GM21717 (cell line): Measurements from ENCODE around the gene PLXNC1.

Source experiments
- ATAC-seq: cut with Tn5 transposase; IDR thresholded peaks from one replicate; pipeline ENCODE4 v1.9.1; 2021; ENCODE audit warnings: mild to moderate bottlenecking, moderate library complexity; ENCODE audit not compliant: unreplicated experiment

The PLXNC1 gene

DNA sequence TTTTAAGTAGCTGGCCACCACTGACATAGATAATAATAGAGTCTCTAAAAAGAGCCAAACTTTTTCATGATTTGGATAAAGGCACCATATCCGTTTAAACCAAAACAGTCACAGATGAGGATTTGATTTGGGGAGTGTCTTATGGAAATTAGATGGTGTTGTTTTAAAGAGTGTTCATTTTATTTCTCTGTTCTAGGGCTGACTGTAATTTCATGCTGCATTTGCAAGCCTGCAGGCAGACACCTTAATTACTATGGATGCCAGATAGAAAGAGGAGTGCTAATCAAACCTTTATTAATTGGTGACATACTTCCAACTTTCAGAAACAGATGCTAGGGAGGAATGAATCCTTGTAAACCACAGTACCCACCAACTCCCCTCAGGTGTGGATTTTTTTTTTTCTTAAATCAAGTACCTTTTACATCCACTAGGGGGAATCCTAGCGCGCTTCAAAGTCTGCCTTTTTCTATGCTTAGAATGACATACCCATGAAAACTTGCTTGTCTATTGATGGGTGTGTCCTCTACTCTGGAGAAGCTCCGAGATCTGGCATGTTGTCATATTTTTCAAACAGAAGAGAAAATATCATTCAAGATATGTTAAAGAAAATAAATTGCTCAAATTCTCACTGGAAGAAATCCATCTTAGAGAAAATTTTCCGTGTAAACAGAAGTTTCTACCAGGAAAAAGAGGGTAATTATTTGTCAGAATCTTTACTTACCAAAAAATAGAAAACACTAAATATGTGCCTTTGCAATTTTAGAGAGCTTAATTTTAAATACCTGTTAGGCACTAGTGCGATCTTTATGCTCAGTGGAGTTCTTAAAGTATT is 14.2 kb upstream of the PLXNC1 start:
- peak; percentile 67 for ATAC-seq

DNA sequence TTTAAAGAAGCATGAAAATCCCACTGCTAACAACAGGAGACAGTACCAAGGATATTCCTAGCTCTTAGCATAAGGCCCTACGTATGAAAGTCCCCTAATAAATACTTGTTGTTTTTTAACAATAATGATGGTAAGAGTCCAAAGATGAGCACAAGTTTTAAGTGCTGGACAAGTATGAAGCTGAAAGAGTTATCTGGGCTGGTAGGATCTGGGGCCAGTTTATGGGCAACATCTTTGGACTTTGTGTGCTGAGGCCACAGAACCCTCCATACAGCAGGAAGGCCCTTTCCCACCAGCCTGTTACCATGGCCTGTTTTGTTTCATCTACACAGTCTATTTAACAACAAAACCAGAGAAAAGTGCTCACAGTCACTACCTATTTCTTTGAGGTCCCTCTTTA is 12.5 kb upstream of the PLXNC1 start:
- ATAC-seq, result no peak

DNA sequence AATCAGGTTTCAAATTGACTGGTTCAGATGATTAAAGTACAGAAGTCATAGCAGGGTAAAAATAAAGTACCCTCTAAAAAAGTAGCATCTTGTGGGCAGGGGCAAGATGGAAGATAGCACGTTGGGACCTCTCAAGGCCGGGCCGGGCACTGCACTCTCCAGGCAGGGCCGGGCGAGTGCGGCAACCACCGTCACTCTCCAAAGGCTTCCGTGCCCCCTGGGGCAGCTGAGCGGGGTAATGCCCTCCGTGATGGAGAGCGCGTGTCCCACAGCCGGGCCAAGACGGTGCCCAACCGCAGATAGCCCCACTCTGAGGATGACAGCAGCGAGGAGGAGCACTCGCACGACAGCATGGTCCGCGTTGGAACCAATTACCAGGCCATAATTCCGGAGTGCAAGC is 8.6 kb upstream of the PLXNC1 start:
- no peak for ATAC-seq

DNA sequence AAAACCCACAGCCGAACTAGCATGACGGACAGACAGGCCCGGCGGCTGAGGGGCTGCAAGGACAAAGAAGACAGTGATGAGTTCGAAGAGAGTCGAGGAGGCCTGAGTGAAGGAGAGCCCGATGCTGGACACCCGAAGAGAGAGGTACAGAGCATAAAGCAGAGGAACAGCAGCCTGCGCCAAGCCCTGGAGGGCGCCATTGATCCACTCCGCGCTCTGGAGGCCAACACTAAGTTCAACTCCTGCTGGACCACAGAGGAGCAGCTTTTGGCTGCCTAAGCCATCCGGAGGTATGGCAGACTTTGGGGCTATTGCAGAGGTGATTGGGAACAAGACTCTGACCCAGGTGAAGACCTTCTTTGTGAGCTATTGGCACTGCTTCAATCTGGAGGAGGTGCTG is 7.8 kb upstream of the PLXNC1 start:
- ATAC-seq, result no peak

DNA sequence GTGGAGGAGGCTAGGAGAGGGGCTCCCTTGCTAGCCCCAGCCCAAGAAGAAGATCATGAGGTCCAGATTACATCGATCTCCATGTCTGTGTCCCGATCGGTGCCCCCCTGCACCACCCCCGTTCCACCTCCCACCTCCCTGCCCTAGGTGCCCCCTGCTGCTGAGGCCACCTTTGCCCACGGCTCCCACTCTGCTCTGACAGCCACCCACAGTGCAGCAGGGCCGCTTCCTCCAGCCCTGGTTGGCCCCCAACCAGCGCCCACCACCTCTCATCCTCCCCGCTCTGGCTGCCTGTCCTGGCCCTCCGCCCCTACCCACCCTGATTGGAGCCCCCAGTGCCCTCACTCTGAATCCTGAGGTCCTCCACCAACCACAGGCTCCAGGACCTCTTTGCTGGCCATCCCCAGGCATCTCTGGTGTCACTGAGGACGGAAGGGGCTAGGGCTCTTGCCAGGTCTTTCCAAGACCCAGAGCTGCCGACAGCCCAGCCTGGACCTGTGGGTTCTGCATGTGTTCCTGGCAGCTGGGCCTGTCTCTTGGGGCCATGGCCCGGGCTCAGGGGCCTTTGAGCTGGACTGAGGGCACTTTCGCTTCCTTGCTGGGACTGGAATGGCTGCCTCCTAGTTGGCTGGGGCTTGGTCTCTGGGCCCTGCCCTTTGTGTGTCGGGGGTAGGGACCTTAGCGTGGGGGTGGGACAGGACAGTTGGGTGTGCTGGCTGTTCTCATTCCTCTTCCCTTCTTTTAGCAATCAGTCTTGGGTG is 7.2 kb upstream of the PLXNC1 start:
- no peak for ATAC-seq

DNA sequence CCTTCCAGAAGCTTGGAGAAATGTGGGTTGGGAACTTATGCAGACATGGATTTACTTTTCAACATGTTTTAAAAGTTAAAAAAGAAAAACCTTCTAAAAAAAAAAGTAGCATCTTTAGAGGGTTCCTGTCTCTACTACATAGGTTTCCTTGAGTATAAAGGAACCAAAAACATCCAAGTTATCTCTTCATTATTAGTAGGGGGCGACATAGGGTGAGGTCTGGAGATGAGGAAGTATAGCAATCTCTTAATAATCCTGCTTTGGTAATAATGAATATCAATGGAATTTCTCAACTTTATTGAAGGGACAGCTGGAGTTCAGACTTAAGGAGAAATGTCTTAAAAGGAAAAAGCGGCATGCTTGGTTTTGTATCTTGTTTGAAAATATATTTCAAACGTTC is 6.5 kb upstream of the PLXNC1 start:
- ATAC-seq, result no peak

DNA sequence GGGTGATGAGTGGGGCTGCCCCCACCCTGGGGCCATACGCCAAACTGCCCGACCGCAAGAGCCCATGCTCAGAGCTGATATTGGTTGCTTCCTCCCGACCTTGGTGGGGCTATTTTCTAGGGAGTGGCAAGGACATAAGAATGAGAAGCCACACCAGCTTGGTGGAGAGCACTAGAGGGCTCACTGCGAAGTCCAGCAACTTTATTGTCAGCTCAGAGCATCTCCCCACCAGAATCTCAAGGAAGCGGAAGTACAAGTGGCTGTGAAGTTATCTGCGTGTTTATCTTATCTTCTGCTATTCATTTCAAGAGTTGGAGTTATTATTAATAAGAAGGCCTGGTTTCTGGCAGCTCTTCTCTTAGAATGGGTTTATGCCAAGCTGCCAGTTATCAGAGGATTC is 4.9 kb upstream of the PLXNC1 start:
- no peak for ATAC-seq

DNA sequence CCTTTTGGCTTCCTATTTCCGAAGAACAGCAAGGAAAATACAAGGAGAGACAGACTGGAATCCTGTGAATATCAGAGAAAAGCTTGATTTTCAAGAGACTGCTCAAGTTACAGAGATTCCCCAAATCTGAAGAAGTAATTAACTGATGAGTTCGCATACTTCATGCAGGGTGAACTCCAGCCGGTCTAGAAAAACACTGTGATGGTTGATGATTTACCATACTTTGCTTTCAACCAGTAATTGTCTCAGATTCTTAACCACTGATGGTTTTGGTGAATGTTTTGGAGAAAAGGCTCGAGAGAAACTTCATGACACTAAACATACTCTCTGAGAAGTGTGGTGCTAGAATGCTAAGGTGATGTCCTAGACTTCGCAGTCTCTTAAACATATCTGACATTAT is 4.4 kb upstream of the PLXNC1 start:
- ATAC-seq, result no peak

DNA sequence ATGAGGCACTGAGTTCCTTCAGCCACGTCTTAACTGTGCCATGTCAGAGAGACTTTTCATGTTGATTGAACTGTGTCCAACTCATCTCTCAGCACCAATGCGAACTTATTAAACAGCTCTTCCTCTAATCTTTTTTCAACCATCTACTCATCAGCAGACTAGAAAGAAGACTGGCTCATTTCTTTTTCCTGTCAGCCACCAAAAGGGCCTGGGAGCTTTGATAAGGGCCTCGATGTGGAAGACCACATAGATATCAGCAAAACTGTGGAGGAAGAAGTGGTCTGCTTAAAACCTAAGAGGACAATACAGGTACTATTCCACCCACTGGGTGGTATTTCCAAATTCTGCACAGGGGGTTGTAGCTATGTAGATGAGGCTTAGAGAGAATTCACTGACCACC is 3.6 kb upstream of the PLXNC1 start:
- ATAC-seq, result no peak

DNA sequence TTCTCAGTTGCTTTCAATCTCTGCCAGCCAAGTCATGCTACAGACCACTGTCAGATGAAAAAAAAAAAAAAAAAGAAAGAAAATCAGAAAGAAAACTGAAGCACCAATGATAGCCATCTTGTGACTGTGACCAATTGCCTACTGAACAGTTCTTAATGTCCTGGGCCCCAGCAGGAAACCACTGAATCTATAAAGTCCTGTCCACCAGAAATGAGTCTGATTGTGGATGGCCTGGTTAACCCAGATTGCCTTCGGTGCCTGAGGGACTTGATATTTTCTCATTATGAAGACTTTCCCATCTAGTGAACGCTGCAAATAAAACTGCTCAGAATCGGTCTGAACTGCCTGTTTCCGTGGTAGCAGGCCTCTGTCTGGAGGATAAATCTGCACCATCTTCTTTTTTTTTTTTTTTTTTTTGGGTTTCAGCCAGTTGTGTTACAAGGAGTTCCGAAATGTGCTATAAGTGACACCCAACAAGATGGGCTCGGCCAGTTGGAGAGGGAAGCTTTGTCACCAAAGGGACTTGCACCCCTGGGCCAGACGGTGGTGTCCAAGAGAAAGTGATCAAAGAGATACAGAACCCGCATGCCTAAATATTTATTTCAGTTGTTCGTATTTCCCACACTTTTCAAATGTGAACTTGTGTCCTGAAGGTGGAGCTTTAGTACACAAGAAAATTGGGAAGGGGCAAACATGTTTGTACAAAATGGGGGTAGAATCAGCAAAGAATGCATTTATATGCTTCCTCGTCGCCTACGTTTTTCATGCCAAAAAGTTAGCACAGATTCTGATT is 3.0 kb upstream of the PLXNC1 start:
- no peak for ATAC-seq

DNA sequence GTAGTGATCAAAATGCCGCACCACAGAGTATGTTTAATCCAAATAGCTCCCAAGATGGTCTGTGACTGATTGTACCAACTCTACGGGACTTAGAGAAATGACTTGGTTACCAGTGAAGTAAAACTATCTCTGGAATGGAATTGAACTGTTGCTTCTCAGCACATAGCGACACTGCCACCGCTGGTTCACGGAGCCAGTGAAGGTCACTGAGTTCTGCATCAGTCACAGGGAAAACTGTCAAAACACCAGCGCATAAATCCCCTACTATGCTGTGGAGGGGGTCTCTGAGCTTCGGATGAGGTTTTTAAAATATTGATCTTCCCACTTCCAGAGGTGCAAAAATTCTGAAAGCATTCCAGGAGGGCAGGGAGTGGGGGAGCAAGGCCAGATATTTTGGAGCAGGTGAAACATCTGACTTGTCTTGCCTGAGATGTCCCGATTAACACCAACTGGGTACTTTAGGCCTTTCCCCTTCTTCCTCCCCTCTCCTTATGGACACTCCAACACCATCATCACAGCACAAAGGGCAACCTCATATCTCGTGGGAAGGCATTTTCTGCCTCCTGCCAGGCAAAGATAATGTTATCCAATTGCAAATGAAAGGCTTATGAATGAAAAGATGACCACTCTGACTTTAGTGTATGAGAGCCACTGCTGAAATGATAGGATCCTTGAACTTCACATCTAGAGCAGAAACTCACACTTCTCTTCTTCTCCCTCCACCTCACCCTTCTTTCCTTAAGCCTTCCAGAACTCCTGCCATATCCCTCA is 2.0 kb upstream of the PLXNC1 start:
- ATAC-seq, result no peak

DNA sequence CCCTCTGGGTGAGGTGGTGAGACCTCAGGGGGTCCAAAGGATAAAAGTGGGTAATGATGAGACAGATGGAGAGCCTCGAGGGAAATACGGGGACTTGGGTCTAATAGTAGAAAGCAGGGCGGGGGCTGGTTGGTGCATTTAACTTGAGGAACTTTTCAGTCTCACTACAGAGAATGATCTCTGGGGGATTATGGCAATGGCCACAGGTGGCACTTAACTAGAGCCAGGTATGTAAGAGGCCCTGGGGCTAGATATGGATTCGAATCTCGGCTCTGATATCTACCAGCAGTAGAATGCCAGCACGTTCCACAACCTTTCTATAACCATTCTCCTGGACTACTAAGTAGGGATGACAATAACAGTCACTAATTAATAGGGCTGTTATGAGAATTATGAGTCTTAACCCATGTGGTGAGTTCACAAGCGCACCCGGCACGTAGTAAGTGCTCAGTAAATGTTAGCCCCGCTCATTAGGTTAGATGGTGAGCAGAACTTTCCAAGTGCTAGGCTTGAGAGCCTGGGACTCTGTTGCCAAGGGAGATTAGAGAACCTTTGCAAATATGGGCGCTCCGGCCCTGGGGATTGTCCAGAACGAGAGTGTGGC is 888 bp upstream of the PLXNC1 start:
- ATAC-seq, result no peak

DNA sequence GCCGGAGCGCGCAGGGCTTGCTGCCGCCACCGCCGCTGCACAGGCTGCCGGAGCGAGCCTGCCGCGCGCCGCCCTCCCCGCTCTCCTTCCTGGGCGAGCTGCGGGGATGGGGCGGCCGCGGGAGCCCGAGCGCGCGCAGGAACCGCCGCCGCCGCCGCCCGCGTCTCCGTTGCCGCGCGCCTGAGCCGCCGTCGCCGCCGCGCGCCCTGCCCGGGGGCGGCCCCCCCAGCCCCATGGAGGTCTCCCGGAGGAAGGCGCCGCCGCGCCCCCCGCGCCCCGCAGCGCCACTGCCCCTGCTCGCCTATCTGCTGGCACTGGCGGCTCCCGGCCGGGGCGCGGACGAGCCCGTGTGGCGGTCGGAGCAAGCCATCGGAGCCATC is 352 bp downstream of the PLXNC1 start:
- no peak for ATAC-seq

DNA sequence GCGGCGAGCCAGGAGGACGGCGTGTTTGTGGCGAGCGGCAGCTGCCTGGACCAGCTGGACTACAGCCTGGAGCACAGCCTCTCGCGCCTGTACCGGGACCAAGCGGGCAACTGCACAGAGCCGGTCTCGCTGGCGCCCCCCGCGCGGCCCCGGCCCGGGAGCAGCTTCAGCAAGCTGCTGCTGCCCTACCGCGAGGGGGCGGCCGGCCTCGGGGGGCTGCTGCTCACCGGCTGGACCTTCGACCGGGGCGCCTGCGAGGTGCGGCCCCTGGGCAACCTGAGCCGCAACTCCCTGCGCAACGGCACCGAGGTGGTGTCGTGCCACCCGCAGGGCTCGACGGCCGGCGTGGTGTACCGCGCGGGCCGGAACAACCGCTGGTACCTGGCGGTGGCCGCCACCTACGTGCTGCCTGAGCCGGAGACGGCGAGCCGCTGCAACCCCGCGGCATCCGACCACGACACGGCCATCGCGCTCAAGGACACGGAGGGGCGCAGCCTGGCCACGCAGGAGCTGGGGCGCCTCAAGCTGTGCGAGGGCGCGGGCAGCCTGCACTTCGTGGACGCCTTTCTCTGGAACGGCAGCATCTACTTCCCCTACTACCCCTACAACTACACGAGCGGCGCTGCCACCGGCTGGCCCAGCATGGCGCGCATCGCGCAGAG is 873 bp downstream of the PLXNC1 start:
- ATAC-seq, result peak; percentile 31

DNA sequence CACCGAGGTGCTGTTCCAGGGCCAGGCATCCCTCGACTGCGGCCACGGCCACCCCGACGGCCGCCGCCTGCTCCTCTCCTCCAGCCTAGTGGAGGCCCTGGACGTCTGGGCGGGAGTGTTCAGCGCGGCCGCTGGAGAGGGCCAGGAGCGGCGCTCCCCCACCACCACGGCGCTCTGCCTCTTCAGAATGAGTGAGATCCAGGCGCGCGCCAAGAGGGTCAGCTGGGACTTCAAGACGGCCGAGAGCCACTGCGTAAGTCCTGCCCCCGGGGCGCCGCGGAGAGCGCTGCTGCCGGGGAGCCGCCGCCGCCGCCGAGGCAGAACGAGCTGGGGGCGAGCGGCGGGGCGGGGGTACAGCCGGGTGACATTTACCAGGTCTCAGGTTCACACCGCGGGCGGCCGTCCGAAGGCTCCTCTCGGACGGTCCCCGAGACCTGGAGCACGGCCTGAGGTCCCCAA is 1.4 kb downstream of the PLXNC1 start:
- ATAC-seq, result peak; percentile 2

DNA sequence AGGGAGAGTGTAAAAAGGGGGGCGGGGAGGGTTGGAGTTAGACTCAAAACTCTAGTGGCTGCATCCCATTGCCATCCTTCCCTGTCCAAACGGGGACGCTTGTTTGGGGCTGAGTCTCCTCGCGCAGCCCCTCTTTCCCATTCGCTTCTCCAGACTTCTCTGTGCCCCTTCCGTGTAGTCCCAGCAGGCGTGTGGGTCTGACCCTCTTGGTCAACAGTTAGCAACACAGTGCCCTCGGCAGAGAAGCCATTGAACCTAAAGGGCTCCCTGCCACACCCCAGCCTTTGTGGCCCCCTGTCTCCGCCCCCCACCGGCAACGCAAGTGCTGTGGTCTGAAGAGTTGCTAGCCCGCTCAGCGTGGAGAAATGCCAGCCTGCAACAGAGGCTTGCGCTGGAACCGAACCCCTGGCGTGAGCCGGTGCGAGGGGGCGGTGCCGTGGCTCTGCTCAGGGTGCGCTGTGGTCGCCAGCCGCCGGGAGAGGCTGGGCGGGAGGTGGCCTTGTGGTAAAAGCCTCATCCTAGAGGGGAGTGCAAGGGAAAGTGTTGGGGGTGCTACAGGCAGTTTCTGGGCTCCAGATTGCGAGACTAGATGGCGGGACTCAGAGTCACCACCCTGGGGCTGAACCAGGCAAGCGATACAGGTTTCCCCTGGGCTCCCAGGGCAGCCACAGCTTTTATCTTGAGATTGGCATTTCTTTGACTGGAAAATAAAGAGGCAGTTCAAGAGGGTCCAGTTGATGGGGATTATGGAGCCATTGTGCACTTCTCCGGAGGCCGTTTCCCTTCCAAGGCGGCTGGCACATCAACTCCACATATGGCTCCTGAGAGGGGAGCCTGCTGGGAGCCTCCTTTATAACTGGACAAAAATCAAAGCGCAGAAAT is 2.1 kb downstream of the PLXNC1 start:
- peak; percentile 18 for ATAC-seq

DNA sequence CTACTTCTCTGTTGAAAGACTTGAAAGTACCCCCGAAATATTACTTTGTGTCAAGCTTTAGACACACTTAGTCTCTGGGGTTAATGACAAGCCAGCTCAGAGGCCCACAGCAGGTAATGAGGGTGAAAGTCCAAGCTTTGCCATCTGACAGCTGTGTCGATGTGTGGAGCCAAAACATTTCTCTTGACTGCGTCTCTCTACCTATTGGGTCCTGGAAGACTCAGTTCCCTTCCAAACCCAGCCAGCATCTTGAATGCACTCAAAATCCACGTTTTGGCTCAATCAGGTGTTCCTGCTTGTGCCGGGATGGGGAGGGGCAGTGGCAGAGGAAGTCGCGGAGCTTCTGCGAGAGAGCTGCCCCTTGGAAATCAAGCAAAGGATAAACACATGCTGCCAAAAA is 3.2 kb downstream of the PLXNC1 start:
- no peak for ATAC-seq

DNA sequence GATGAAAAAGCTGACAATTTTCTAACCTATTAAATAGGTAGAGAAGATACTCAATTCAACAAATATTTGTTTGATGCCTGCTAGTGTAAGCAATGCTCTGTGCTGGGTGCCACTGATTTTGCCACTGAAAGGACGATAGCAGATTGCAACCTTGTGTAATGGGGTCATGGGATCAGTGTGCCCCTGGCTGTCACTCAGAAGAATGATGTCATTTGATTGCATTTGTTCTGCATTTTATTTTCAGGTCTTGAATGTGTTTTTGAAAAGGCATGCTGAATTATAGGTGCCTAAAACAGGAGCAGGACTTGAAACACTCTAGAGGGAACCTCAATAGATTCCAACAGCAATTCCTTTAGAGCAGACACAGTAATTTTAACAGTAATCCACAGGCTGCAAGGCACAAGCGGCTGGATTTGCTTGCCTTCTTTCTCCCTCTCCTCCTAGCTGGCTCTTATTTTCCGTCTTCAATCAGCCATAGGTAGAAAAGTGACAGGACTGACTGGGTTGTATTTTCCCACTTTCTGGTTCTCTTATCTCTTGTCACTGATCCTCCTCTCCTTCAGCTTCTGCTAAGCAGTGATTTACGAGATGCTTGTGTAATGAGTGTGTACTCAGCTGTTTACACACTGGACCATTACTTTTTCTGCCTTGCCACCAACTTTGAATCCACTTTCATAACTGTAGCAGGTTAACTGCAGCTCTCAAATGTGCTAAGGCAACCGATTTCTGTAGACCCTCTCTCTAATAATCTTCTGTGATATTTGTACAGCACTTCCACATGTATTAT is 4.1 kb downstream of the PLXNC1 start:
- no peak for ATAC-seq
